Measurements from ENCODE around the gene SNX27.

Gene SNX27

GRCh38 chr1:151583796-151584195, 28.1 kb upstream of the SNX27 start (continued):
- TF ChIP-seq ZNF148 (tag by site-specific recombination; IDR thresholded peaks at IDR 0.05; ENCODE audit: borderline replicate concordance) (no peak), ZSCAN16 (tag by site-specific recombination; IDR thresholded peaks at IDR 0.05) (no peak), ZNF366 (tag by site-specific recombination; conservative IDR thresholded peaks at IDR 0.05) (no peak), ZNF138 (tag by site-specific recombination; IDR thresholded peaks at IDR 0.05; ENCODE audit: borderline replicate concordance) (no peak), MEIS1 (CRISPR knock-in tag; IDR thresholded peaks at IDR 0.05; ENCODE audit: borderline replicate concordance) (no peak), ZBTB26 (tag by site-specific recombination; optimal IDR thresholded peaks at IDR 0.05) (no peak), ZNF626 (tag by site-specific recombination; IDR thresholded peaks at IDR 0.05) (no peak), ZNF202 (tag by site-specific recombination; IDR thresholded peaks at IDR 0.05; ENCODE audit: borderline replicate concordance) (no peak)

GRCh38 chr1:151584278-151584677, 27.6 kb upstream of the SNX27 start:
- CTCF ChIA-PET = interaction anchor here (1.9 kb wide), 1 partner anchor 10 kb away, joined by 8 read pairs; no protein-coding TSS in a partner anchor
- POLR2A ChIA-PET = interaction anchor here (1.5 kb wide), 1 partner anchor 45 kb away, joined by 3 read pairs; no protein-coding TSS in a partner anchor
- Histone ChIP-seq H3K27ac (ENCODE audit: extremely low read depth, low read depth, low read length) (no peak overlapping the region), H3K4me3 (ENCODE audit: low read depth, low read length) (no peak overlapping the region), H3K9me3 (ENCODE audit: control insufficient read depth, insufficient read depth, low read depth, low read length) (no peaks in the 10 kb centered on the region), H3K4me1 (ENCODE audit: control insufficient read depth, insufficient read depth, low read length) (no peaks in the 10 kb centered on the region), H3K36me3 (ENCODE audit: control insufficient read depth in 2 of 2, insufficient read depth in 1 of 2, low read length in 2 of 2) (peaks cover 5 to 38% of the 10 kb centered on the region in 2 experiments; a peak in 2 of 3 replicates)
- peak; percentile 81 for TF ChIP-seq KLF1 (tag by site-specific recombination; IDR thresholded peaks at IDR 0.05)
- TF ChIP-seq ZNF830 (tag by site-specific recombination; IDR thresholded peaks at IDR 0.05; ENCODE audit: low read depth) = no peak

- Histone ChIP-seq H3K4me3 (ENCODE audit: low read depth, low read length) (no peak overlapping the region), H3K4me1 (ENCODE audit: control insufficient read depth, insufficient read depth, low read length) (no peaks in the 10 kb centered on the region), H3K9me3 (ENCODE audit: control insufficient read depth, insufficient read depth, low read depth, low read length) (no peaks in the 10 kb centered on the region), H3K27ac (ENCODE audit: extremely low read depth, low read depth, low read length) (no peak overlapping the region), H3K36me3 (ENCODE audit: control insufficient read depth in 2 of 2, insufficient read depth in 1 of 2, low read length in 2 of 2) (peaks cover 5 to 33% of the 10 kb centered on the region in 2 experiments; a peak in 2 of 3 replicates)
- ChIA-PET POLR2A (interaction anchor here (1.5 kb wide), 1 partner anchor 45 kb away, joined by 3 read pairs; no protein-coding TSS in a partner anchor), CTCF (interaction anchor here (1.9 kb wide), 1 partner anchor 9 kb away, joined by 8 read pairs; no protein-coding TSS in a partner anchor)
- no peak for TF ChIP-seq ZNF555 (tag by site-specific recombination; conservative IDR thresholded peaks at IDR 0.05)
These were observed 27.1 kb upstream of the SNX27 start for GRCh38 chr1:151584780-151585179.

GRCh38 chr1:151585622-151586021, 26.2 kb upstream of the SNX27 start:
- Histone ChIP-seq H3K4me1 (ENCODE audit: control insufficient read depth, insufficient read depth, low read length) (no peaks in the 10 kb centered on the region), H3K27ac (ENCODE audit: extremely low read depth, low read depth, low read length) (no peak overlapping the region), H3K36me3 (ENCODE audit: control insufficient read depth in 2 of 2, insufficient read depth in 1 of 2, low read length in 2 of 2) (peaks cover 0 to 25% of the 10 kb centered on the region in 2 experiments; a peak in 2 of 3 replicates), H3K9me3 (ENCODE audit: control insufficient read depth, insufficient read depth, low read depth, low read length) (no peaks in the 10 kb centered on the region), H3K4me3 (ENCODE audit: low read depth, low read length) (no peak overlapping the region)
- CTCF ChIA-PET = interaction anchor here (0.6 to 1.0 kb wide), 4 partner anchors 12 to 152 kb away, joined by 3 read pairs; no protein-coding TSS in a partner anchor
- POLR2A ChIA-PET = interaction anchor here (0.6 to 1.5 kb wide), 3 partner anchors 23 to 46 kb away, joined by 3 to 5 read pairs (median 3); partner anchors contain the start of gene TUFT1
- TF ChIP-seq PRDM4 (tag by site-specific recombination; IDR thresholded peaks at IDR 0.05) = 0 out of 2 replicates have a peak, but pooled peaks have one; percentile 18
- TF ChIP-seq ZFHX2 (tag by site-specific recombination; conservative IDR thresholded peaks at IDR 0.05) = no peak
- TF ChIP-seq ZXDB (tag by site-specific recombination; IDR thresholded peaks at IDR 0.05) = no peak
- TF ChIP-seq ZFP69B (tag by site-specific recombination; IDR thresholded peaks at IDR 0.05) = no peak
- no peak for TF ChIP-seq ZNF133 (tag by site-specific recombination; IDR thresholded peaks at IDR 0.05)
- peak; percentile 68; the same call in 1 of the 2 replicates for TF ChIP-seq SCRT2 (tag by site-specific recombination; IDR thresholded peaks at IDR 0.05)
